HEK293T (cell line): ENCODE results near the gene ECI1.
"Not testable (repeated sequence)": the region's sequence is repeated elsewhere in the genome, so short reads cannot be mapped to it uniquely, and the experiment has no call there.

Experiments used
- CTCF ChIA-PET: fragments of 350-600 bp; formaldehyde crosslinking; extraction: SDS; loops from one replicate; lab custom pipeline; 2021; ENCODE audit warnings: antibody characterized with exemption, inconsistent platforms; lab: Yijun Ruan, JAX
- POLR2A ChIA-PET: fragments of 350-600 bp; formaldehyde crosslinking; extraction: SDS; loops from one replicate; lab custom pipeline; 2020; ENCODE audit warnings: antibody characterized with exemption, inconsistent platforms; lab: Yijun Ruan, JAX
- DNase-seq: peaks from one replicate; pipeline ENCODE4 v3.0.0; 2012; ENCODE audit warnings: mixed read lengths; ENCODE audit errors: extremely low spot score
- ARNT ChIP-seq: fragments of 450-650 bp; IDR thresholded peaks from 2 replicates; pipeline ENCODE4 v1.6.1; 2017; ENCODE audit warnings: mild to moderate bottlenecking
- BHLHE40 ChIP-seq: fragments of 450-650 bp; IDR thresholded peaks from 2 replicates; pipeline ENCODE4 v1.6.1; 2016; ENCODE audit warnings: mild to moderate bottlenecking, moderate library complexity, borderline replicate concordance
- CTBP1 ChIP-seq: fragments of 450-650 bp; IDR thresholded peaks from 2 replicates; pipeline ENCODE4 v1.6.1; 2016; ENCODE audit warnings: borderline replicate concordance
- ELF4 ChIP-seq: fragments of 450-650 bp; IDR thresholded peaks from 2 replicates; pipeline ENCODE4 v1.6.1; 2017; ENCODE audit warnings: antibody characterized with exemption
- FOXA1 ChIP-seq: fragments of 450-650 bp; IDR thresholded peaks from 2 replicates; pipeline ENCODE4 v1.6.1; 2016; ENCODE audit warnings: mild to moderate bottlenecking
- FOXK2 ChIP-seq: fragments of 450-650 bp; IDR thresholded peaks from 2 replicates; pipeline ENCODE4 v1.6.1; 2016; ENCODE audit warnings: mild to moderate bottlenecking
- FOXM1 ChIP-seq: fragments of 450-650 bp; IDR thresholded peaks from 2 replicates; pipeline ENCODE4 v1.6.1; 2017; ENCODE audit warnings: mild to moderate bottlenecking, borderline replicate concordance
- HDGF ChIP-seq: fragments of 450-650 bp; IDR thresholded peaks from 2 replicates; pipeline ENCODE4 v1.6.1; 2017; ENCODE audit warnings: antibody characterized with exemption, borderline replicate concordance
- L3MBTL2 ChIP-seq: fragments of 450-650 bp; conservative IDR thresholded peaks from 2 replicates; pipeline ENCODE4 v1.6.1; 2016; ENCODE audit warnings: mild to moderate bottlenecking
- LEF1 ChIP-seq: fragments of 450-650 bp; IDR thresholded peaks from 2 replicates; pipeline ENCODE4 v1.6.1; 2017; ENCODE audit warnings: mild to moderate bottlenecking, borderline replicate concordance
- NFRKB ChIP-seq: fragments of 450-650 bp; IDR thresholded peaks from 2 replicates; pipeline ENCODE4 v1.6.1; 2016; ENCODE audit warnings: mild to moderate bottlenecking, moderate library complexity
- SP1 ChIP-seq: fragments of 450-650 bp; IDR thresholded peaks from 2 replicates; pipeline ENCODE4 v1.6.1; 2017
- SUZ12 ChIP-seq: fragments of 450-650 bp; IDR thresholded peaks from 2 replicates; pipeline ENCODE4 v1.6.1; 2016; ENCODE audit warnings: mild to moderate bottlenecking
- TARDBP ChIP-seq: fragments of 450-650 bp; IDR thresholded peaks from 2 replicates; pipeline ENCODE4 v1.6.1; 2016
- ZNF384 ChIP-seq: fragments of 450-650 bp; IDR thresholded peaks from 2 replicates; pipeline ENCODE4 v1.6.1; 2016
- TF ChIP-seq, protein P1 (sequence below): fragments of 450-650 bp; IDR thresholded peaks from 2 replicates; pipeline ENCODE4 v1.6.1; 2016

ECI1 gene

DNA sequence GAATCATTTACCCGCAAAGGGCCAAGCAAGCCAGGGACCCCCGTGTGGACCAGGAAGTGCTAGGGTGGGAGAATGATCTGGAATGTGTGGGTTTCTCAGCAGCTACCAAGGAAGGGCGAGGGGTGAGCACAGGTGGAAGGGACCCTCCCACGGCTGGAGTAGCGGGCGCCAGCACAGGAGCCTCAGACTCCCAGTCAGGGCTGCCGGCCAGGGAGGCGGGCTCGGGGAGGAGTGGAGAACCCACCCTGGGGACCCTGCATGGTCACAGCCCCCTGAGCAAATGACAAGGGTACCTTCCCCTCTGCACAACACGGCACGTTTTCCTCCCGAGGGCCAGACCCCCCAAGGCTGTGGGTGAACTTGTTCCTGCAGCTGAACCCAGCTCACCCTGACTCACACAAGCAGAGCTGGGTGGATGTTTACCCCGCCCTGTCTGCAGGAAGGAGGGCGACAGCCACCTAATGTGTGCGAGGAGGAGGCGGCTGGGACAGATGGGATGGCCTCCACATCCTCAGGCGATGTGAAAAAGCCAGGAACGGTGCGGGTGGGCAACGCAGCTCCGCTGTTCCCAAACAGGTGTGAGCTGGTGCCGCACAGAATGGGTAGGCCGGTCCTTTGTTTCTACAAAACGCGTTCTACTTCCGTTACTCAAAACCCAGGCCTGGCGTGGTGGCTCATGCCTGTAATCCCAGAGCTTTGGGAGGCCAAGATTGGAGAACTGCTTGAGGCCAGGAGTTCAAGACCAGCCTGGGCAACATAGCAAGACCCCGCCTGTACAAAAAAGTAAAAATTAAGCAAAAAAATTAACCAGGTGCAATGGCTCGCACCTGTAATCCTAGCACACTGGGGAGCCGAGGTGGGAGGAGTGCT lies 6.2 kb downstream of the ECI1 start:
- TF ChIP-seq HDGF (no peak), ARNT (no peak), NFRKB (no peak), ZNF384 (no peak), FOXM1 (no peak), L3MBTL2 (no peak), SP1 (no peak), FOXA1 (no peak), TARDBP (no peak), LEF1 (no peak), ELF4 (no peak), FOXK2 (no peak), BHLHE40 (no peak), SUZ12 (no peak), CTBP1 (no peak)
- TF ChIP-seq, protein P1, sequence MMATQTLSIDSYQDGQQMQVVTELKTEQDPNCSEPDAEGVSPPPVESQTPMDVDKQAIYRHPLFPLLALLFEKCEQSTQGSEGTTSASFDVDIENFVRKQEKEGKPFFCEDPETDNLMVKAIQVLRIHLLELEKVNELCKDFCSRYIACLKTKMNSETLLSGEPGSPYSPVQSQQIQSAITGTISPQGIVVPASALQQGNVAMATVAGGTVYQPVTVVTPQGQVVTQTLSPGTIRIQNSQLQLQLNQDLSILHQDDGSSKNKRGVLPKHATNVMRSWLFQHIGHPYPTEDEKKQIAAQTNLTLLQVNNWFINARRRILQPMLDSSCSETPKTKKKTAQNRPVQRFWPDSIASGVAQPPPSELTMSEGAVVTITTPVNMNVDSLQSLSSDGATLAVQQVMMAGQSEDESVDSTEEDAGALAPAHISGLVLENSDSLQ: no peak
- DNase-seq: no peak
- CTCF ChIA-PET: no interaction called here
- POLR2A ChIA-PET: no interaction called here

DNA sequence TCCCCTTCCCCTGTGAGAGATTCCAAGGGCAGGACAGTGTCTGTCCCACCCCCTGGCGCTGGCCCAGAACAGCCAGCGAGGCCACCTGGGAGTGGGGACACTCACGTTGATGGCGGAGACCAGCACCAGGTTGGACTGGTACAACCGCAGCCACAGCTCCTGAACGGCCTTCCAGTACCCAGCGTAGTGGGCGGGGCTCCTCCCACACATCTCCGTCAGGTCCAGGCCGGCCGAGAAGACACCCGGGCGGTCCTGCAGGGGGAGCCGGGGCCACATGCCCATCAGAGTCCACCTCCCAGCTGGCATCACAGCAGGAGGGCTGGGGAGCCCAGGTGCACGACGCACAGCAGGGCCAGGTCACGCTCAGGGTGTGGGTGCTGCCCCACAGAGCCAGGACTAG lies 7.1 kb downstream of the ECI1 start:
- CTCF ChIA-PET: no interaction called here
- TF ChIP-seq BHLHE40: no peak
- TF ChIP-seq LEF1: no peak
- no peak for TF ChIP-seq L3MBTL2
- TF ChIP-seq HDGF: no peak
- no peak for TF ChIP-seq ARNT
- TF ChIP-seq ELF4: no peak
- TF ChIP-seq, protein P1: no peak
- no peak for TF ChIP-seq NFRKB
- POLR2A ChIA-PET: no interaction called here
- no peak for DNase-seq

DNA sequence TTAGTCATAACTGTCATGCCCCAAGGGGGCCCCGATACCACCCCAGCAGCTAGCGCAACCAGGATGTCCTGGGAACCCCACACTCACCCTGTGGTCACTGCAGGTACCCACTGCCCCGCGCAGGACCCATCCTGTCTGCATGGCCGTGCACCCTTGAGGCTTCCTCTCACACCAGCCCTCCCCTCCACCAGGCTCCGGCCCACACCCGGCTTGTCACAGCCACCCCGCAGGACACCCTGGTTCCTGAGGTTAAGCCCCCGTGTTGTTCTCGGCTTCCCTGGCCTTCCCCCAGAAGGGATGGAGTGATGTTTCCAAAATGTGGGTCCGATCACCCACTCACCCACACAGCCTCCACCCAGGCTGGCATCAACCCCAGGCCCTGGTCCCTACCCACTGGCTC lies 7.6 kb downstream of the ECI1 start:
- CTCF ChIA-PET: no interaction called here
- no peak for DNase-seq
- POLR2A ChIA-PET: no interaction called here
- TF ChIP-seq NFRKB (no peak), FOXM1 (no peak), FOXA1 (no peak), ARNT (no peak), LEF1 (no peak), ELF4 (no peak), FOXK2 (no peak), SUZ12 (no peak), TARDBP (no peak), SP1 (no peak), BHLHE40 (no peak), CTBP1 (no peak), ZNF384 (no peak), L3MBTL2 (no peak), HDGF (no peak)
- TF ChIP-seq, protein P1: no peak

DNA sequence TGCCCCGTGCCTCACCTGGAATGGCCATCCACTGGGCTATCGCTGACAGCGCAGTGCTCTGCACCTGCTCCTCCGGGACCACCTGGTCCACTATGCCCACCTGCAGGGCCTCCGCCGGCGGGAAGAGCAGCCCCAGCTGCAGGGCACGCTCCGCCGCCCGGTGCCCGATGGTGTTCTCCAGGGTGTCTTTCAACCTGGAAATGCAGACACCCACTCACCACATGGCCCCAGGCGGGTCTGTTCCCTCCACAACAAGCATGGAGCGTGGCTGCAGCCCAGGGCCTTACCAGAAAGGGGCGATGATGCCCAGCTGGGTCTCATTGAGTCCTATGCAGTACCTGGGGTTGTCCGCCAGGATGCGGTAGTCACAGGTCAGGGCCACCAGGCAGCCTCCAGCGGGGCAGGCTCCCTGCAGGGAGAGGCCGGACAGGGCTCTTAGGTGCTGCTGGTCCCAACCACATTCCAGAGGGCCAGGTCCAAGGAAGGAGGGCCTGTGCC lies 8.3 kb downstream of the ECI1 start:
- no peak for DNase-seq
- TF ChIP-seq HDGF (no peak), TARDBP (no peak), FOXA1 (no peak), NFRKB (no peak), CTBP1 (no peak), FOXM1 (no peak), SUZ12 (no peak), BHLHE40 (no peak), ARNT (no peak), L3MBTL2 (no peak)
- TF ChIP-seq, protein P1: no peak
- ChIA-PET POLR2A (no interaction called here), CTCF (no interaction called here)

DNA sequence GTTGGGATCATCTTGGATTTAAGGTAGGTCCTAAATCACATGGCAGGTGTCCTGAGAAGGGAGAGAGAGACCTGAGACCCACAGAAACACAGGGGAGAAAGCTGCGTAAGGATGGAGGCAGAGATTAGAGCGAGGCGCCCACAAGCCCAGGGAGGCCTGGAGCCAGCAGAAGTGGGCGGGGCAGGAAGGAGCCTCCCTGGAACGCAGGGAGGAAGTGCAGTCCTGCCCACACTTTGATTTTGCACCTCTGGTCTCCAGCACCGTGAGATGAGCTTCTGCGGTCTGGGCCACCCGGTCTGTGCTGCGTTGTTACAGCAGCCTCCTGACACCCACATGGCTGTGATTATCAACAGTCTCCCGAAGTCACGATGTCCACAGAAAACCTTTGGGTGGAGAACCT lies 8.8 kb downstream of the ECI1 start:
- ChIA-PET CTCF (no interaction called here), POLR2A (no interaction called here)
- no peak for DNase-seq
- no peak for TF ChIP-seq HDGF
- no peak for TF ChIP-seq LEF1
- no peak for TF ChIP-seq FOXK2
- TF ChIP-seq ELF4: no peak
- TF ChIP-seq L3MBTL2: no peak
- no peak for TF ChIP-seq FOXA1
- no peak for TF ChIP-seq SUZ12
- no peak for TF ChIP-seq SP1
- no peak for TF ChIP-seq TARDBP
- no peak for TF ChIP-seq ARNT
- no peak for TF ChIP-seq FOXM1
- TF ChIP-seq ZNF384: no peak

DNA sequence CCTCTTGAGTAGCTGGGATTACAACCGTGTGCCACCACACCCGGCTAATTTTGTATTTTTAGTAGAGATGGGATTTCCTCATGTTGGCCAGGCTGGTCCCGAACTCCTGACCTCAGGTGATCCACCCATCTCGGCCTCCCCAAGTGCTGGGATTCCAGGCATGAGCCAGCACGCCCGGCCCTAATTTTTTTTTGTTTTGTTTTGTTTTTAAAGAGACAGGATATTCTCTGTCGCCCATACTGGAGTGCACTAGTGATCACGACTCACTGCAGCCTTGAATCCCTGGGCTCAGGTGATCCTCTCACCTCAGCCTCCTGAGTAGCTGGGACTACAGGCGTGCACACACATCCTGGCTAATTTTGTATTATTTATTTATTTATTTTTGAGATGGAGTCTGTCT lies 11.1 kb downstream of the ECI1 start:
- POLR2A ChIA-PET: interaction anchor here (1.2 kb wide), 1 partner anchor 25 kb away, joined by 3 read pairs; no protein-coding TSS in a partner anchor

More for the DNA sequence above, 11.1 kb downstream of the ECI1 start:
- CTCF ChIA-PET: interaction anchor here (1.1 kb wide), 1 partner anchor 11 kb away, joined by 5 read pairs; the partner anchor contains the start of gene ECI1
- DNase-seq: not testable (repeated sequence)
